ENCODE measurements around the gene KCNMA1.
A peak's percentile ranks its signal among the peaks of the same experiment; 100 is the strongest.
"Not testable (repeated sequence)": the region's sequence is repeated elsewhere in the genome, so short reads cannot be mapped to it uniquely, and the experiment has no call there.

Gene KCNMA1

DNA sequence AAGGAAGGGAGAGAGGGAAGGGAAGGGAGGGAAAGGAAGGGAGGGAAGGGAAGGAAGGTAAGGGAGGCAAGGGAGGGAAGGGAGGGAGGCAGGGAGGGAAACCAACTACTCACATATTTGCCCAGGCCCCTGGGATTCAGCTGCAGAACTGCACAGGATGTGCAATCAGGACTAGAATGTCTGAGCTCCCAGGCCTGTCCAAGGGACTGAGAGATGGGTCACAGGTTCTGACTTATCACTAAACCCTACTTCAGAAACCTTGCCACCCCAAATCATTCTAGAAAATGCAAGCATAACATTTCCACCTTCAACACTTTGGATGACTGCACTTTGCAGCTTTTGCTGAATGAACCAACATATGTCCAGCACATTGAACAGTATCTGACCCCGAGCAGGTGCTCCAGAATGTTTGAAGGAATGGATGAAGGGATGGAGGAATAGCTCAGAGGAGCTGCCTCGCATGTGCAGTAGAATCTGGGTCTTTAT, 245.3 kb downstream of the KCNMA1 start:
- DNase-seq (ENCODE audit: low read depth) = peak; percentile 66

DNA sequence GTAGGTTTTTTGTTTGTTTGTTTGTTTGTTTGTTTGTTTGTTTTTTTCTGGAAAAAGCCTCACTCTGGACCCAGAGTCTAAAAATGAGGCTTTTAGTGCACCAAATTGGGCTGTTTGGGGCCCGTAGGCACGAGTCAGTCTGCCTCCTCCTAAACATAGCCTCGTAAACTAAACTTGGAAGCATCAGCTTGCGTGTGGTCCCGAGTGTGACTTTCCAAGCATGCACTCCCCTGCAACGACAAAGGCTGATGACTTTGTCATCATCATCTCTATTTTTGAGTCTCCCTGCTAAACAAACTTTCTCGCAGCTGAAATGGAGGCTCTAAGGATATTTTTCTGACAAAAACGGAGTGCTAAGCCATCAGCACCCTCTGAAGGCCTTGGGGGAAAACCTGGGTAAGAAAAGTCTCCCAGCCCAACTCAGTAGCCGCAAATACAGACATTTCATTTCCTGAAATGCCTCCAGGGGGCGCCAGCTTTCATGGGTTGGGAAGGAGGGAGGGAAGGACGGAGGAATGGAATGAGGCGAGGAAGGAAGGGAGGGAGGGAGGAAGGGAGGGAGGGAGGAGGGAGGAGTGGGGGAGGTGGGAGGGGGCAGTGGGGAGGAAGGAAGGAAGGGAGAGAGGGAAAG, 245.9 kb downstream of the KCNMA1 start:
- DNase-seq (ENCODE audit: low read depth) = peak; percentile 79

GRCh38 chr10:77390481-77390891, 247.1 kb downstream of the KCNMA1 start:
- no peak for DNase-seq (ENCODE audit: low read depth)

DNA sequence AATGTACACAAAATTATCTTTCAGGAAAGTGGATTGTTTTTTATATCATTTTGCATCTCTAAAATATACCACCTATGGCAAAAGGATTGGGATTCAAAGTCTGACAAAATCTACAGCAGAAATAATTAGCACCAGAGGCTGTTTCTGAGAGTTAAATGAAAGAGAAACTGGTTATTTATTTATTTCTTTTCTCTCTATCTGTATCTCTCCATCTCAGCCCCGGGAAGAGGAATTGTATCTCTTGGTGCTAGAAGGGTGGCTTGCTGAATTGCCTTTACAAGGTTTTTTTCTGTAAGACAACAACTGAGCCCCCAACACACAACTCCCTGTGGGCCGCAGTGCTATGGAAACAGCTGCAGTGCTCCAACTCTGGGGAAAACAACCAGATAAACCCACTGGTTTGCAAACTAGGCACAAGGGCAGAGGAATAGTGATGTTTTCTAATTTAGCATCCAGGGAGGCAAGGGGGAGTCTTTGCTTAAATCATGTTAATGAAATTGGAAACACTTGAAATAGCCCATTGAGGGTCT, 249.0 kb downstream of the KCNMA1 start:
- DNase-seq (ENCODE audit: low read depth) = no peak

- DNase-seq (ENCODE audit: low read depth) = not testable (repeated sequence)
Measured at GRCh38 chr10:77387701-77388100, 249.9 kb downstream of the KCNMA1 start.

GRCh38 chr10:77387247-77387646, 250.4 kb downstream of the KCNMA1 start:
- no peak for DNase-seq (ENCODE audit: low read depth)

DNA sequence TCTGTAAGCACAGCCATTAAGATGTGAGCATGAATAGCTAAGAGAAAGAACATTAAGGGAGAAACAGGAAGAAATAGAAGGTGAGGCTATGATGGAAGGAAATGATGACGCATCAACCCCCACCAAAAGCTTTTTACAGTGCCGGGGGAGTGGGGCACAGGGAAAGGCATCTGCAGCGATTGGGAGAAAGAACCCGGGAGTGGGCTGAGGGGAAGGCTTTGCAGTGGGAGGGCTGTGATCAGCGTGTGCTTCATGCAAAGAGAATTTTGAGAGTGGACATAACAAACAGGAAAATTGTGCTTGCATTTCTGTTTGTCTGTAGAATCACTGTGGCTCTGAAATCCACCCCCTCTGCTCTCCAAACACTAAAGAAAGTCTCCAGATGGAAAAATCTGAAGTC, 250.8 kb downstream of the KCNMA1 start:
- peak; percentile 74 for DNase-seq (ENCODE audit: low read depth)

DNA sequence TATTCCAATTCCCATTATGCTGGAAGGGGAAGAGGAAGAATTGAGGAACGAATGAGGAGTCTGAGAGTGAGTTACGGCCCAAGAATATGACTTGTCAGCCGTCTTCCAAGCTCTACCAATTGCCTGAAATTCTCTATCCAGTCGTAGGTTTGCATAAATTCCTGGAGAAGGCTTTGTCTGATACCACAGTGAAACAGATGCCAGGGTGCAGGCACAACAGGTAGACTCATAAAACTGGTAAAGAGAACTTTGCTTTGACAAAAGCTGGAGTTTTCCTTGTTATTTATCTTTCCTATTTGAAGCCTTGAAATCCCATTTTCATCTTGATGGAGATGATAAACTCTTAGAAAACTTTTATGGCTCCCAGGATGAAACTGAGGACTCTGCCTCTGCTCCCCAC, 251.2 kb downstream of the KCNMA1 start:
- no peak for DNase-seq (ENCODE audit: low read depth)

- no peak for DNase-seq (ENCODE audit: low read depth)
Measured at GRCh38 chr10:77385315-77385714, 252.3 kb downstream of the KCNMA1 start.

DNA sequence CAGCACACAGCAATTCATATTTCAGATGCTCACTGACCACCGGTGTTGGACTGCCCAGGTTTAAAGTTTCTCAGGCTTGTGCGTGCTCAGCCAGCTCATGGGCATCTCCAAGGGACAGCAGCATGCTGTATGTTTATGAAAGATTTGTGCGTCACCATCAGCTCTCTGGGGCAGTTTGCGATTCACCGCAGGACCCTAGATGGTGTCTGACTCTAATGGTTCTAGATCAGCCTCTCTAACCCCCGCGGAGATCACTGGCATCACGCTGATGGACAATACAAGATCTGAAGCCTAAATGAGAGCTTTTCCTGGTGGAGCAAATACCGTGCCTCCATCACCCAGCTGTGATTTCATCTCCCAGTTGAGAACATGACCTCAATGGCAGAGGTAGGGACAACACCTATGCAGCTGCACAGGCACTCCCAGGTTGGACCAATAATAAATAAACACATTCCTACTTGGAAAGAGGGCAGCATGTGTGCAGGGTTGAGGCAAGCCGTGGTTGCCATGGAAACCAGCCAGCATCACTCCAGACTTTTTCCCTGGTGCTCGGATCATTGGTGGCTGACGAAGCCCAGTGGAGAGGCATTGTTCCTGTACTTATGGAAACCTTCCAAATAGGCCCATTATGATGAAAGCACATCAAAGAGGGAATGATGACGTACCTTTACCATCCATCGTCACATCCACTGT, 253.6 kb downstream of the KCNMA1 start:
- no peak for DNase-seq (ENCODE audit: low read depth)

- no peak for DNase-seq (ENCODE audit: low read depth)
Measured at GRCh38 chr10:77381750-77382149, 255.9 kb downstream of the KCNMA1 start.

- no peak for DNase-seq (ENCODE audit: low read depth)
Measured at GRCh38 chr10:77380723-77381122, 256.9 kb downstream of the KCNMA1 start.

GRCh38 chr10:77380191-77380590, 257.4 kb downstream of the KCNMA1 start:
- no peak for DNase-seq (ENCODE audit: low read depth)

DNA sequence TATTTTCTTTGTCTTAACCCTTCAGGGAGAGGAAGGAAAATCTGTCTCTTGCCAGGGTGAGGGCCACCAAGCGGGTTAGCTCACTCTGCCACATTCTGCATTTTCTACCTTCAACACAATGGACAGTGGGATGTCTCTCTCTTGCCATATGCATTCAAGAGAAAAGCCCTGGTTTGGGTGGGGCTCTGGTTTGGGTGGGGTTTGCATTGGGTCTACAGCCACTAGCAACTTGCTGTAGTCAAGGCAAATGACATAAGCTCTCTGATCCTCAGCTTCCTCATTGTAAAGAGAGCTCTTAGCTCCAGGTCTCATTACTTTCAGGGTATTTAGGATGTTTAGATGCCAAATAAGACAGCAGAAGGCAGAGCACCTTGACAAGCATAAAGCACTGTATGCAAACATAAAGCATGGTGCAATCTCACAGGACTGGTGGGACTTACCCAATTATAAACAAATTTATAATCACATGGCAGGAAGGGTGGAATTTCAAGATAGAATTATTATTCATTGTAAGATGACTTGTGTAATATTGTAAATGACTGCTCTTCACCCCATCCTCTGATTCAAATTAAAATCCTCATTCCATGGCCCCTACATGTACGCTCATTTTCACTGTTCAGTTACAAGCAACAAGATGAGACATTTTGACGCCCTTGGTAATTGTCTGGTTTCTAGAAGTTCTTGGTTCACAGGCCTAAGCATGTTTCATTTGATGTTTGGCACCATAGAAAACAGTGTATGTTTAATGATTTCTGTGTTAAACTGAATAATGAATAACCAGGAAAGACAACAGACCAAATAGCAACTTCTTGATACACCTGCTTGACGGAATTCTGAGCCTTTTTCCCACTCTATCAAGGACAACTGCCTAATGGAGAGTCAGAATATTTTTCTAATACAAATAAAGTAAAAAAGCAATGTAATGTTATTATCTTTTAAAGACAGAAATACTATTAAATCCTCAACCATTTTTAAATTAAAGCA, 258.9 kb downstream of the KCNMA1 start:
- DNase-seq (ENCODE audit: low read depth) = no peak

DNA sequence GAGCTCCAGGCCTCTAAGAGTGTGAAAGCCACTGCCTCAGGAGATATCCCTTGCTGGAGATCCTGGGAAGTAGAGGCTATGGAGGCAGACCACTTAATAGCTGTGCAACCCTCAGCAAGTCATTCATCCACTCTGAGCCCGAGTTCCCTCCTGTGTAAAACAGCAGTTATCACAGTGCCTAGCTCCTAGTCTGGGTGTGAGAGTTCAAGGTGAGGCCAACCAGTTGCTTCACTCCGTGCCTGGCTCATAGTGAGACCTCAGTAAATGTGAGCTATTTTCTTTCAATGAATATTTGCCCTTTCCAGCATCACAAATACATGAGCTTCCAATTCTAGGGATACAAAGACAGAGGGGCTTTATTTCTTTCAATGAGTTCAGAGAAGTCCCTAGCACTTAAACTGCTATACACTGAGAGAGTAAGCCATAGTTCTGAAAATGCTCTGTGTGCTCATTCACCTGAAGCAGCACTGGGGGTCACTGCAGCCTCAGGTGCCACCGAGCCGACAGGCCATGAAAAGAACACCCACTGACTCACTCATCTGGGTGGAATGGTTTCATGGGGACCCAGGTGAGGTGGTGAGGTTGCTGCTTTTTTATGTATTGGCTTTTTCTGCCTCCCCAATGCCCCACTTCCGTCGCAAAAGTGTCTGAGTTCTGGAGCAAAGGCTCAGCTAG, 259.8 kb downstream of the KCNMA1 start:
- DNase-seq (ENCODE audit: low read depth) = no peak

DNA sequence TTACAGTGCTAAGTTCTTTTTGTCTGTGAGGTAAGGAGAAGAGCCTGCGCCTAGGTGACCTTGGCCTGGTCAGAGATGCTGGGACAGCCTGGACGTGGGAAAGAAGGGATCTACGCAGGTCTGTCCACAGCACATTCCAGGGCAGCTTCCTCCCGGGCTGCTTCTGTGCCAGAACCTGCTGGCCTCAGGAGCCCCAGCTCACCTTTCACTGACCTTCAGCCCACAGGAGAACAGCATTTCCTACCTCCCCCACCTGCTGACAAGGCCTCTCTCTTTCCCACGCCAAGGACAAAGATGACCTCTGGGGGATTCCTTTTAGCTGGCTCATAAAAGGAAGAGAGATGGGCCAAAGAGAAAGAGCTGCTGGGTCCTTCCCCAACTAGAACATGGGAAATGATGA, 260.6 kb downstream of the KCNMA1 start:
- DNase-seq (ENCODE audit: low read depth) = peak; percentile 50

DNA sequence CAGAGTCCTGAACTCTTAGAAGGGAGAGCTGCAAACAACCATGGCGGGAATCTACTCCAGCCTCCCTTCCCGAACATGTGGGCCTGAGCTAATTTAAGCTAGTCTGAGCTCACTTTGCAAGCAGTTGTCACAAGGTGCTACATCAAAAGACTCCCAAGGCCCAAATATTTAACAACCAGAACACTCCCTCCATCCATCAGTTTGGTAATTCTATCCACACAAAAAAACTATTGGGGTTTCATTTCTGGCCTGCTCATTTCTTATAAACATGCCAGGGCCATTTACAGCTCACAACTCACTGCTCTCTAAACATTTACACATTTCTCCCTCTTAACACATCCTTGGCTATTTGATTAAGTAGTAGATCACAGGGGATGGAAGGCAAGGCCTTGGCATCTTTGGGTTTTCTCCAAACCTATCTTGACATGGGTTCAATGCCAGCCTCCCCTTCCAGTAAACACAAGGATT, 263.4 kb downstream of the KCNMA1 start:
- DNase-seq (ENCODE audit: low read depth) = no peak

DNA sequence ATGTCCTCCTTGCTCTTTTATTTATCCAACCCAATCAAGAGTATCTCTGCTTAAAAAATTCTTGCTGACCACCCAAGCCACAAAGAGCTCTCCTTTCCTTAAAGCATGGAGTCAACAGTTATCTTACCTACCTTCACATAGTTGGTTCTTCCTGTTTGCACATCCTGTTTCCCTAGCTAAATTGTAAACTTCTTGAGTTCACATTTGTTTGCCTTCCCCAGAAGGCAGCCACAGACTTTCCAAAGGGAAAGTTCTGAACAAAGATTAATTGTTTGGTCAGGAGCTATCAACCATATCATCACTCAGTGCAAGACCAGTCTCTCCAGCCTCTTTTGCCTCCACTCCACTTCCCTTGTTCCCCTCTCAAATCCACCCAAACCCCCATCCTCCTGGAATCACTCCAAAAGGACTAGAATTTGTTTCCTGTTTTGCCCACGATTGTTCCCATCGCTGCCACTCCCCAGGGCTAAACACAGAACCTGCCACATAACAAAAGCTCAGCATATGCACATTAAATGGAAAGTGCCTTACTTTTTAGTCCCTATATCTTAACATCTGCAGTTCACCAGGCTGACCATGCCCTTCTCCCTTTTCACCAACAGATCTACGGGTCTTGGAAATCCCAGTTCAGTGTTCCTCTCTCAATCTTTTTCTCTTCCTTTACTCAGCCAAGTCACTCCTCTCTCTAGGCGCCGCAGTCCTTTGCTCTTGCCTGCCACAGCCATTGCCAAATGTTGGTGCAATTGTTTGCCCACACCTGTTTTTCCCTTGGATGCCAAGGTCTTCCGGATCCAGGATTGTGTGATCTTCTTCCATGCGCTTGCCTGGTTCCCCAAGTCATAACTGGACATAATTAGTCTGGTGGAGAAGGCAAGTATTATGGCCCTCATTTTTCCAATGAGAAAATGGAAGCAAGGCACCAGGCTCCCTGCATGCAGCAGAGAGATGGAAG, 265.5 kb downstream of the KCNMA1 start:
- no peak for DNase-seq (ENCODE audit: low read depth)

- no peak for DNase-seq (ENCODE audit: low read depth)
Measured at GRCh38 chr10:77371421-77371820, 266.2 kb downstream of the KCNMA1 start.

- no peak for DNase-seq (ENCODE audit: low read depth)
Measured at GRCh38 chr10:77368006-77368405, 269.6 kb downstream of the KCNMA1 start.
